ENCODE data around the gene ADRM1.

ADRM1 gene

GRCh38 chr20:62344782-62345181 lies 42.0 kb downstream of the ADRM1 start:
- no peak for DNase-seq

GRCh38 chr20:62345681-62346370 lies 43.0 kb downstream of the ADRM1 start:
- DNase-seq: no peak

GRCh38 chr20:62346398-62347150 lies 43.8 kb downstream of the ADRM1 start:
- no peak for DNase-seq

GRCh38 chr20:62347151-62347404 lies 44.3 kb downstream of the ADRM1 start:
- no peak for DNase-seq

- no peak for DNase-seq
Measured at GRCh38 chr20:62347445-62347844, 44.6 kb downstream of the ADRM1 start.

GRCh38 chr20:62348604-62349003 lies 45.8 kb downstream of the ADRM1 start:
- DNase-seq: no peak

GRCh38 chr20:62349556-62350097 lies 46.8 kb downstream of the ADRM1 start:
- DNase-seq: no peak

GRCh38 chr20:62350098-62350628 lies 47.4 kb downstream of the ADRM1 start:
- no peak for DNase-seq

GRCh38 chr20:62350629-62351422 lies 48.0 kb downstream of the ADRM1 start:
- DNase-seq: no peak

- DNase-seq: no peak
Measured at GRCh38 chr20:62351469-62352401, 48.9 kb downstream of the ADRM1 start.

- no peak for DNase-seq
Measured at GRCh38 chr20:62352402-62353288, 49.8 kb downstream of the ADRM1 start.

- DNase-seq: no peak
Measured at GRCh38 chr20:62353289-62354030, 50.7 kb downstream of the ADRM1 start.

- DNase-seq: no peak
Measured at GRCh38 chr20:62354031-62354808, 51.4 kb downstream of the ADRM1 start.

GRCh38 chr20:62354811-62355341 lies 52.1 kb downstream of the ADRM1 start:
- no peak for DNase-seq

GRCh38 chr20:62355516-62355877 lies 52.7 kb downstream of the ADRM1 start:
- no peak for DNase-seq

- no peak for DNase-seq
Measured at GRCh38 chr20:62355878-62356588, 53.2 kb downstream of the ADRM1 start.

- no peak for DNase-seq
Measured at GRCh38 chr20:62356589-62357186, 53.9 kb downstream of the ADRM1 start.

GRCh38 chr20:62357187-62357667 lies 54.4 kb downstream of the ADRM1 start:
- DNase-seq: no peak
